ENCODE measurements around the gene ABLIM2. TPM values are rescaled to one million over a fixed set of nuclear protein-coding genes. Genes with fewer than 3 reads are reported as not detected.
A peak's percentile ranks its signal among the peaks of the same experiment; 100 is the strongest.

The ABLIM2 gene
- total RNA-seq, 1 experiment from 2014 or later = 1.0 TPM

DNA sequence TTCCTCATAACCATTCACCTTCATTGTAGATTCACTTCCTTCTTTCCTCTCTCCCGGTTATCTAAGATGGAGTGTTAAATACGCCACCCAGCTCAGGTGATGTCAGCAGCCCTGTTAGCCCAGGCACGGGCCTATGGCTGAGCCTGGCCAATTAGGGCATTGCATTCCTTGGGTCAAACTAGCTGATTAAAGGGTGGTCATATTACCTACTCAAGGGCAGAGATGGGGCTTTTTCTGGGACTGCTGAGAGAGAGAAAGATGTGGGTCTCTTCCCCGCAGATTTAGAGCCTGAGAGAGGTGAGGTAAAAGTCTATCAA is 179.0 kb downstream of the ABLIM2 start:
- WGBS (ENCODE audit: extremely low coverage, insufficient read length, low lambda C conversion rate) = no CpG with 5 or more reads among the region's 4 CpGs
- H3K4ac ChIP-seq (ENCODE audit: low read depth, low read length) = no peak overlapping the region
- no peak overlapping the region for H4K91ac ChIP-seq (ENCODE audit: insufficient read length, low read depth, low read length)
- H3K4me1 ChIP-seq (ENCODE audit: insufficient read depth, low read length) = peaks cover 13% of the 10 kb centered on the region; the same call in 1 of the 2 replicates
- peak; percentile 71 for DNase-seq
- no peaks in the 10 kb centered on the region for H4K20me1 ChIP-seq (ENCODE audit: control insufficient read depth, insufficient read depth, insufficient read length)
- no peak overlapping the region for H2BK15ac ChIP-seq (ENCODE audit: low read depth, low read length)
- no peak overlapping the region for H3K14ac ChIP-seq (ENCODE audit: insufficient read depth, low read length)
- no peak overlapping the region for H4K8ac ChIP-seq (replicated peaks; ENCODE audit: insufficient read length, low read depth, low read length)
- no peaks in the 10 kb centered on the region for H3K27me3 Mint-ChIP-seq (ENCODE audit: low read depth)
- H3K56ac ChIP-seq (ENCODE audit: insufficient read length, low read depth, low read length) = no peak overlapping the region
- no peak overlapping the region for H3K4me3 Mint-ChIP-seq
- no peak overlapping the region for H3K18ac ChIP-seq (ENCODE audit: insufficient read length, low read depth, low read length)
- H3K27ac ChIP-seq (ENCODE audit: insufficient read length, low read depth, low read length) = peak overlapping the region; percentile 31
- no peak overlapping the region for H4K5ac ChIP-seq (ENCODE audit: insufficient read length, low read depth, low read length)
- no peak overlapping the region for H2AFZ ChIP-seq (ENCODE audit: low read length)
- TF ChIP-seq, protein P1, sequence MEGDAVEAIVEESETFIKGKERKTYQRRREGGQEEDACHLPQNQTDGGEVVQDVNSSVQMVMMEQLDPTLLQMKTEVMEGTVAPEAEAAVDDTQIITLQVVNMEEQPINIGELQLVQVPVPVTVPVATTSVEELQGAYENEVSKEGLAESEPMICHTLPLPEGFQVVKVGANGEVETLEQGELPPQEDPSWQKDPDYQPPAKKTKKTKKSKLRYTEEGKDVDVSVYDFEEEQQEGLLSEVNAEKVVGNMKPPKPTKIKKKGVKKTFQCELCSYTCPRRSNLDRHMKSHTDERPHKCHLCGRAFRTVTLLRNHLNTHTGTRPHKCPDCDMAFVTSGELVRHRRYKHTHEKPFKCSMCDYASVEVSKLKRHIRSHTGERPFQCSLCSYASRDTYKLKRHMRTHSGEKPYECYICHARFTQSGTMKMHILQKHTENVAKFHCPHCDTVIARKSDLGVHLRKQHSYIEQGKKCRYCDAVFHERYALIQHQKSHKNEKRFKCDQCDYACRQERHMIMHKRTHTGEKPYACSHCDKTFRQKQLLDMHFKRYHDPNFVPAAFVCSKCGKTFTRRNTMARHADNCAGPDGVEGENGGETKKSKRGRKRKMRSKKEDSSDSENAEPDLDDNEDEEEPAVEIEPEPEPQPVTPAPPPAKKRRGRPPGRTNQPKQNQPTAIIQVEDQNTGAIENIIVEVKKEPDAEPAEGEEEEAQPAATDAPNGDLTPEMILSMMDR (conservative IDR thresholded peaks at IDR 0.05) = no peak
- no peaks in the 10 kb centered on the region for H3K23me2 ChIP-seq (ENCODE audit: insufficient read length, low read depth, low read length, poor library complexity, severe bottlenecking)
- H3K79me2 ChIP-seq (ENCODE audit: insufficient read depth, low read length) = no peaks in the 10 kb centered on the region
- no peak overlapping the region for H3T11ph ChIP-seq (ENCODE audit: low read length)
- peak overlapping the region; percentile 18 to 59 (median 35); a peak in 5 of 7 replicates for H3K27ac Mint-ChIP-seq
- H3K9me3 Mint-ChIP-seq = peaks cover 0 to 5% of the 10 kb centered on the region in 2 experiments; a peak in 3 of 5 replicates
- no peak overlapping the region for H2BK120ac ChIP-seq (ENCODE audit: low read depth, low read length, poor library complexity, severe bottlenecking)
- no peak overlapping the region for H2BK12ac ChIP-seq (ENCODE audit: insufficient read length, low read depth, low read length)
- H3K9me3 ChIP-seq (ENCODE audit: control insufficient read depth, low read depth, low read length) = no peaks in the 10 kb centered on the region
- peaks cover 0 to 4% (median 3%) of the 10 kb centered on the region in 3 experiments; a peak in 2 of 7 replicates for H3K36me3 Mint-ChIP-seq (ENCODE audit: insufficient read depth in 1 of 3, low read depth in 3 of 3)
- H2BK20ac ChIP-seq (ENCODE audit: low read depth, low read length, poor library complexity, severe bottlenecking) = no peak overlapping the region
- no peaks in the 10 kb centered on the region for H3K27me3 ChIP-seq (ENCODE audit: insufficient read depth, low read length)
- H2AK5ac ChIP-seq (ENCODE audit: insufficient read length, low read length) = no peak overlapping the region
- H3K4me2 ChIP-seq (ENCODE audit: insufficient read depth, insufficient read length, low read length) = no peak overlapping the region
- H3K79me1 ChIP-seq (ENCODE audit: insufficient read depth, low read depth, low read length, poor library complexity, severe bottlenecking) = no peaks in the 10 kb centered on the region
- H3K9ac ChIP-seq (ENCODE audit: extremely low read depth, insufficient read length, low read length) = no peak overlapping the region
- H2BK5ac ChIP-seq (ENCODE audit: insufficient read length, low read length) = no peak overlapping the region
- H3K23ac ChIP-seq (ENCODE audit: insufficient read length, low read depth, low read length) = no peak overlapping the region
- H3K4me1 Mint-ChIP-seq = peaks cover 23 to 27% of the 10 kb centered on the region in 2 experiments
